Measurements from ENCODE around the gene ATRN.

Gene ATRN

DNA sequence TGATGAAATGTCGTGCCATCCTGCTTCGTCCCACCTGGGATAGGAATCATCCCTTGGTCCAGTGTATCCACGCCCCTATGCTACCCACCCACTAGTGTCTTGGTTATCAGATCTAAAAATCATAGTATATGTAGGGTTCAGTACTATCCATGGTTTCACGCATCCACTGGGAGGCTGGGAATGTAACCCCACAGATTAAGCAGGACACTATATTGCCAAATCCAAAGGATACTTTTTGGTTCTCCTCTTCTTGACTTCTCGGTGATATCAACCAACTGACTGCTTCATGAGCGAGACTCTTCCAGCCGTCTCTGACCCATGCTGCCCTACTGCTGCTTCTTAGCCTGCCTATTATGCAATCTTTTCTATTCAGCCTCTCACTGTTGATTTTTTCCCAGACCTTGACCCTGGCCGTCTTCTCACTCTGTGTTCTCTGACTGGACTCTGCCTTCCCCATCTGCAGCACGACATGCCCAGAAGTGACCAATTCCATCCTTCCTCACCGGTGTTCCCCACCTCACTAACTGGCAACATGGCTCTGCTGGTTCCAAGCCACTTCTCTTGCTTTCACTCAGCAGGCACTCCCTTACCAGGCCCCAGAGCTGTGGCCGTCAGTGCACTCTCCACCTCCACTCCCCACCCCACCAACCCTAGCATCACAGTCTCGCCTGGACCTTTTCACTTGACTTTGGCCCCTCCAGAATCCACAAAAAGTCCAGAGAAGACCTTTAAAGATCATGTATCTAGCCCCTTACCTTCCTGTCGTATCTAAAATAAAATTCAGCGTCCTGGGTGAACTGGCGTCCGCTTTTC, 157.9 kb downstream of the ATRN start:
- DNase-seq (ENCODE audit: low spot score) = no peak

DNA sequence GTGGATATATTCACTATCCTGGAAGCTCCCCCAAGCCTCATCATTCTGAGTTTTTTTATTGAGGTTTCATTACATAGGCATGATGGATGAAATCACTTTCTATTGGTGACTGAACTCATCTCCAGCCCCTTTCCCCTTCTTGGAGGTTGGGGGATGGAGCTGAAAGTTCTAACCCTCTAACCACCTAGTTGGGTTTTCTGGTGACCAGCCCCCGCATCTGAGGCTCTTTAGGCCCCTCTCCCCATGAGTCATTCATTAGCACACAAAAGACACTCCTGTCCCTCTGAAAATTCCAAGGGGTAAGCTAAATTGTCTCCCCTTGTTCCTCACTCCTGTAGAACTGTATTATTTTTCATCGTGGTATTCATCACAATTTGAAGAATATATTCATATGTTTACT, 159.1 kb downstream of the ATRN start:
- DNase-seq (ENCODE audit: low spot score) = no peak

DNA sequence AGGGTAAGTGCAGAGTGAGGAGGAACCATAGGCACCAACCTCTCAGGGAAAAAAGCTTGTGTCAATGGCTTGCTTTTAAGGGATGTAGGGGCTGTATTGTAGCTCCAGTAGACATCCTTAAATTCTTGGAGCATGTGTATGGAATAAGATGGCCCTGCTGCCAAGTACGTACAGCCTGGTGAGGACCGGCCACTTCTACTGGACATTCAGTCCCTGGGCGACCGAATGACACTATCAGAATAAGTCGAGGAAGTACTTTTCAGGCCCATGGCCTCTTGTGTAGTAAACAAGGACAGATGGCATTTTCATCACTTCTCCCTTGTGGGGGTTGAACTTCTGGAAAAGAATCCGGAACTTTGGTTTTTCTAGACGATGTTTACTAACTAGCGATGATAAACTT, 159.6 kb downstream of the ATRN start:
- no peak for DNase-seq (ENCODE audit: low spot score)

DNA sequence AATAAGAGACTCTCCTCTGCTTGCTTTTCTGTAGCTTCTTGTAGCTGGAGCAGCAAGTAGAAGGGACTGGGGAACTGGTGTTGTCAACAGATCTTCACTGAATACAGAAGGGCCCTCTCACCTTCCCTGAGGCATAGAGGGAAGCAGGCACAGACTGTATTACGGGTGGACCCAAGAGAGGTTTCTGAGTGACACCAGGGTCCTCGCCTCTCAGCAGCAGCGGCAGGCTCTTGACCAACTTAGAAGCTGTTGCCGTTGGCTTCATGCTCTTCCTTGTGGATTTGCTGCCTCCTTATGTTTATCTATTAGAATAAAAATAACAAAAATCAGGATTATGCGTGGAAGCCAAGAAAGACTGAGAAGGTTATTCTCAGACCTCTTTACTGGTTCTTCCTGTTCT, 160.7 kb downstream of the ATRN start:
- no peak for DNase-seq (ENCODE audit: low spot score)

DNA sequence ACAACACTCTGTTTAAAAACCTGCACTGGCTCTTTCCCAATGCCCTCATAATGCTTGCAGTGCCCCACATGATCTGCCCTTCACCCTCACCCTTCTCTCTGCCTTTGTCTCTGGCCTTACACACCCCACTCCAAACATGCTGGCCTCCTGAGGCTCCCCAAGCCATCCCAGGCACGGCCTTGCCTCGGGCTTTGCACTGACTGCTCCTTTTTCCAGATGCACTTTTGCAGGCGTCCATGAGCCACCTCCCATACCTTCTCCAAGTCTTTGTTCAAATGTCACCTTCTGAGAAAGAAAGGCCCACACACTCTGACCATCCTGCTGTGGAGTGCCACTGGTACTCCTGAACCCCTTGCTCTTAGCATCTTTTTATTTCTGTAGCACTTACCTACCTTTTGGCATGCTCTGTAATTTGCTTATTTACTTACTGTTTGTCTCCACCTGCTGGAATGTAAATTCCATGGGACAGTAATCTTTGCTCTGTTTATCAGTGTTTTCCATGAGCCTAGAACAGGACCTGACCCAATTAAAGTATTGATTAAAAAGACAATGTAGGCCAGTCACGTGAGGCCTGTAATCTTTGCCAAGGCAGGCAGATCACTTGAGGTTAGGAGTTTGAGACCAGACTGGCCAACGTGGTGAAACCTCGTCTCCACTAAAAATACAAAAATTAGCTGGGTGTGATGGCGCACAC, 161.6 kb downstream of the ATRN start:
- no peak for DNase-seq (ENCODE audit: low spot score)

DNA sequence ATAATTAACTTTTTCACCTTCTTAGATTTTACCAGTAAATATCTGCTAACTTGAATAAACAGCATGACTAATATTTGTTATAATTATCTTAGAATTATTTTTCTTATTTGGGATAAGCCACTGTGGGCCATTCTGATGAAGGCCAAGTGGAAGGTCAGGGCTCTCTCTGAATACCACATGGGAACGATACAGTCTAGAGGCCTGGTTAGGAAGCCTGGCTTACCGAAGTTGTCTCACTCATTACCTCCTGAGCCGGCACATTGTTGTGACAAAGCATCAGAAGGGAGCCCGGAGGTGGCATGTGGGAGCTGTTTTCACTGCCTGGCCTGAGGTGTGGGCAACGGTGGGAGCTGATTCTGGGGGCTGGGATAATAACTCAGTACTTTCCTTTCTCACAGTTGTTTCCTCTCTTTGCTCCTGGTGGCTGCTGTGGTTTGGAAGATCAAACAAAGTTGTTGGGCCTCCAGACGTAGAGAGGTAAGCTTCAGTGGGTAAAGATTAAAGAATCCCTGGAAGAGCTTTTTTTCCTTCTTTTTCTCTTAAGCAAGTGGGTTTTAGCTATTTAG, 163.2 kb downstream of the ATRN start:
- no peak for DNase-seq (ENCODE audit: low spot score)

DNA sequence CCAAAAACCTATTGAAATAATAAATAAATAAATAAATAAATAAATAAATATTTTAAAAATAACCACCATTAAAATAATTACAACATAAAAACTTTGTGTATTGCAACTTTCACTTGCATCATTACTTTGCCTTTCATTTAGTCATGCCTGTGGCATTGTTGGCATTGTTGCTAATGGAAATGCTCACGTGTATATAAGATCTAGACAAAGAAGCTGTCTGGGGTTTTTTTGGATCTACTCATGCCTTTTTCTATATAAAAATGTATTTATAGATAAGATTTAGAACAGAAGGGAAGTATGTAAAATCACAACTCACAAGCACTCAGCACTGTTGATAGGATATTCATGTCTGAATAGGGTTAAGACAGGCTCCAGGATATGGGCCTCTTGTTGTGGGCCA, 164.5 kb downstream of the ATRN start:
- DNase-seq (ENCODE audit: low spot score) = no peak

DNA sequence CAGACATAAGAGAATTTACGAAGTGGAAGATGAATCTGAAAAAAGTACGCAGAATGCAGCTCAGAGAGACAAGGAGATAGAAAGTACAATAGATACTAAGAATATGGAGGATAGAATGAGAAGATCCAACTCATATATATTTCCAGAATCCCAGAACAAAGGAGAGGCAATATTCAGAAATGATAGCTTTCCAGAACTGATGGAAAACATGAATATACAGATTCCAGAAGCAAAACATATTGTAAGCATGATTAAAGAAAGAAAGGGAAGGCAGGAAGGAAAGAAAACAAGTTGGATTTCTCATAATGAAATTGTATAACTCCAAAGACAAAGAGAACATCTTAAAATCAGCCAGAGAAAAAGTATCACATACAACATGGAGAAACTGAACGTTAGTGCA, 169.4 kb downstream of the ATRN start:
- DNase-seq (ENCODE audit: low spot score) = no peak

DNA sequence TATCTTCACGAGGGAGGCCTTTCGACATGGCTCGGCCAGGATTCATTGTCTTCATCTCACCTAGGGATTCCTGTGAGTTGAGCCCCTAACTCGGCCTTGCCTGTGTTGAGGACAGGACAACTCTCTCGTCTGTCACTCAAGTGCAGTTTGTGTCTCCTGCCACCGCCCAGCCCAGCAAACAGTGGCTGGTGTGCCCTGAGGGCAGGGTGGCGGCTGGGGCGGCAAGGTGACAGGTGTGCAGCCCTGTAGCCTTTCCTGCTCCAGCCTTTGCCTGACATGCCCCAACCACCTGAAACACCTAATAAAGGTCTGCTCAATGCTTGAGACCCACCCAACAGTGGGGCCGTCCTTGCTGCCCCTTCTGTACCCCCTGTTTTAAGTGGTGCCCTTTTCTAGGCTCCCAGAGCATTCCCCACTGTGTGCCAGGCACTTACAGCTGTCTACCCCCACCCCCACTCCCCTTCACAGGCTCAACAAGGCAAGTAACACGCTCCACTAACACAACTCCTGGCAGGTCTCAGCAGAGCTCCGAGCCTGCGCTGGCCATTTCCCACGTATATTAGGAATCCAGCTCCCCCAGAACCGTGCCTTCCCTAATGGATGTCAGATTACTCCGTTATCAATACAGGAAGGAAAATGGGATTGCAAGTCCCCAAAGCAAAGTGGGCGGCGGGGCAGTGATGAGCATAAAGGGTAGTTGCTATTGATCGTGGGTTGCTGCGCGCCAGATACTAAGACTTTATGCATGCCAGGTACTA, 174.7 kb downstream of the ATRN start:
- DNase-seq (ENCODE audit: low spot score) = no peak

DNA sequence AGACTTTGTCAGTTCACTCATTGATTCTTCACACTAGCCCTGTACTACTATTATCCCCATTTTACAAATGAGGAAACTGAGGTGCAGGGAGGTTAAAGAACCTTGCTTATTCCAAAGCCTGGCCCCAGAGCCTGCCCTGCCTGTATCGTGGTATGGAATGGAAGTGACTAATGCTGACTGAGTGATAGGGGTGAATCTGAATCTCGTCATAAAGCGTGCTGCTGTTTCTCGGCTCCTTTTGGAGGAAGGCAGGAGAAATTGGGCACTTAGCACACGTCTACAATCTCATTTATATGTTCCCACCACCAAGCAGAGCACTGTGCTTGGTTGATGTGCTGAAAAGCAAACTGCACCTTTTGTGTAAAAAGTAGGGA, 175.2 kb downstream of the ATRN start:
- no peak for DNase-seq (ENCODE audit: low spot score)

DNA sequence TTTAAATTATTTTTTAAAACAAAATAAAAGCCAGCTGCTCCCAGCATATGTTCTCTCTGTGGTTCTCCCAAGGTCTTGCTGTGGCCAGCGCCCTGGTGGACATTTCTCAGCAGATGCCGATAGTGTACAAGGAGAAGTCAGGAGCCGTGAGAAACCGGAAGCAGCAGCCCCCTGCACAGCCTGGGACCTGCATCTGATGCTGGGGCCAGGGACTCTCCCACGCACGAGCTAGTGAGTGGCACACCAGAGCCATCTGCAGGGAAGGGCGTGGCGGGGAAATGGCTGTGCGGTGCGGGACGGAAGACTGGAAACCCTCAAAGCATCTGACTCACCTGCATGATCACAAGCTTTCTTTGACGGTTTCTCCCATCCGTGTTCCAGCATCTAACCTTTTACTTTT, 175.8 kb downstream of the ATRN start:
- DNase-seq (ENCODE audit: low spot score) = no peak

DNA sequence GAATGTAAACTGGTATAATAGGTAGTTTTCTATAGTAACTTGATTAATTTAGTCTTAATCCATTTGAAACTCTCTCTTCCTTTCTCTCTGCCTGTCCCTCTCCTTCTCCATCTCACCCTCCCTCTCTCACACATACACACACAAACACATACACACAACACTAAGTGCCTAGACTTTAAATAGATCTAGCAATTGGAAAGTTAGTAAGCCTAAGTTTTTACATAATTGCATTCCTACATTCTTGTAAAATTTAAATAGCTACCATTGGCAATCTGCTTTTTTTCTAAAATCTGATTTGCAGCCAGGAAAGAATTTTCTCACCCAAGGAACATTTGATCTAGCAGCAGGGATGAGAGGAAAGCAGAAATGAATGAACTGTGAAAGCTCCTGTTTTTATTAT, 176.7 kb downstream of the ATRN start:
- no peak for DNase-seq (ENCODE audit: low spot score)

DNA sequence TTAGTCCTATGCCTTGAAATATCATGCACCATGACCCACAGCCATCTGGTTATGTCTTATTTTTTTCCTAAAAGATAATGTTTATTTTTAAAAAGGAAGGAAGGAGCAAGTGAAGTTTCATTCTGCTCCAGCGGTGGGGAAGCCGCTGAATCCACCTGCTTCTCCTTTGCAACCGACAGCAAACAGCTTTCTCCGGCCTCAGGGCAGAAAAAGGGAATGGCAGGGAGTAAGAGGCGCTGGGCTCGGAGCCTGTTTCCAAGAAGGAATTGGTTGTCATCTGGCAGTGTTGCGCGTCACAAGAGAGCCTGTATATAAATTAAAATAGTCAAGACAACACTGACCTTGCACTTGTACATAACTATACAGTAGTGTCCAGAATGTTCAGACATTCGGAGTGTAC, 178.1 kb downstream of the ATRN start:
- DNase-seq (ENCODE audit: low spot score) = no peak

DNA sequence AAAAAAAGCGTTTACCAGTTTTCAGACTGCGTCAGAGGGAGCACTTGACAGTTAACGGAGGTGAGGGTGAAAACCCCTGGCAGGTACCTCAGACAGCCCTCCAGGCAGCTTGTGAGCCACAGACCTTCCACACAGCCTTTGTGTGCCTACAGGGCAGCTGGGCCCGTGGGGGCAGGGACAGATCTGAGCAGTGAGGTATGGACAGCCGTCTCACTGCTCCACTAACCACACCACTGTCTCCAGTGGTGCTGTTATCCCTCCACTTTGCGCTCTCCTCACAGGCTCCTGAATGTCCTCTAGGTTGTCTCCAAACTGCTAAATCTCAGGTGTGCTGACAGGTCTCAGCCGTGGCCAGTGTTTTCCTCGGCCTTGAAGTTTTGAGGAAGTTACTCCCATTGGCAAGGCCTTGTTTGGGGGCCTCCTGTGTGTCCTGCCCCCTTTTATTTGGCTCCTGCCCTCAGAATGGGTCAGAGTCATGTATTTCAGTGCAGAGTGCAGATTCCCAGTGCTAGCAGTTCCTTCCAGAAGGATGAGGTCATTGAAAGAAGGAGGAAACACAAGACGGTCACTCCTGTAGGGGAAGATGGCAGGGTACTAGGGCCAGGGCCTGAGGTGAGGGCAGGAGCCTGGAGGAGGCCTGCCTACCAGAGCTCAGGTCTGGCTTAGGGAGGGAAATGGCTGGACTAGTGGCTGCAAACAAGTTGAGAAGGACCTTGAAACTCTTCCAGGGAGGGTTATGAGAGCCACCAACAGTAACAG, 180.6 kb downstream of the ATRN start:
- DNase-seq (ENCODE audit: low spot score) = no peak

DNA sequence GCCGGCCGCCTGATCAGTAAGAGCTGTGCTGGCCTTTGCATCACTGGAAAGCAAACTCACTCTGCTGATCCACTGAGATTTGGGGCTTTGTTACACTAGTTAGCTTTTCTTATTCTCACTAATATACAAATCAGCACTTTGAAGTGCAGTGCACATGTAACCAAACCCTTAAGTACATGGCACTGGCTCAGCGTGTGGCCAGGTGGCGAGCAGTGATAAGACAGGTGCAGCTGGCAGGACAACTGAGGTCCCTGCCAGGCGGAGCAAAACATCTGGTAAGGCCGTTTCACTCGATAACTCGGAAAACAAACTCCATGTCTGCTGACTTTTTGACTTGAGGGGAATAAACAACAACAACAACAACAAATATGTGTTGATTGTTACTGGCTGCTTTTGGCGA, 181.4 kb downstream of the ATRN start:
- no peak for DNase-seq (ENCODE audit: low spot score)

DNA sequence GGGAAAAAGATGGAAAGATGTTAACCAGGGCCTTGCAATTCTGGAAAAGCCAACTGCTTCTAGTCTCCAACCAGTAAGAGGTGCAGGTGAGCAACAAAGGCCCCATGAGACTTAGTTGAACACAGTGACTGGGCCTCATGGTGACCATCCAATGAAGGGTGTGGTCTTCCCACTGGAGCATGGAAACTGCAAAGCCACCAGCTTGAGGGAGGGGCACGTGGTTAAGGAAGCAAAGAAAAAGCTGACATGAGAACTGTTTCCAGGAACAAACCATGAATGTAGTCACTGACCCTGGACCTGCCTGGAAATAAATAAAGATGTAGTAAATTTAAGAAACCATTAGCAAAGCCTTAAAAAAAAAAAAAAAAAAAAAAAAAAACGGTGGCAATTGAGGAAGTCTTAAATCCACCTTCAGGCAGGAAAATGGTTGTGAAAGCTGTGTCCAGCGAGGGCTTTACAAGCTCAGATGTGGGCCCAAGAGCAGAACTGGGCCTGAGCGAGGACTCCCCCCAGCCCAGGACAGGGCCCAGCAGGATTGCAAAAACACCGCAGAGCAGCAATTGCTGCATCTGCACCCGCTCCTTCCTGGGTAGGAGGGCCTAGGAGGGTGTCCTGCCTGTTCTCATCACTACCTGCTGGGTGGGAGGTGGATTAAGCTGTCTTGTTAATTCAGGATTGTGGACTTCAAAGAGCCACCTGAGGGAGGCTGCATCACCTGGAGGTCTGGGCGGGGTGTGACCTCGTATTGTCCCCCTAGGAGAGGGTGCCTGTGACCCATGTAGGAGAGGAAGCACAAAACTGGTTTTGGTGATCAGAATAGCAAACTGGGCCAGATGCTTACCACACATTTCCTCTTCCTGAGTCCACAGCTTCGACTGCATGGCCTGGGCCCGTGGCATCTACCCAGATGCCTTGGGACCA, 182.1 kb downstream of the ATRN start:
- no peak for DNase-seq (ENCODE audit: low spot score)

DNA sequence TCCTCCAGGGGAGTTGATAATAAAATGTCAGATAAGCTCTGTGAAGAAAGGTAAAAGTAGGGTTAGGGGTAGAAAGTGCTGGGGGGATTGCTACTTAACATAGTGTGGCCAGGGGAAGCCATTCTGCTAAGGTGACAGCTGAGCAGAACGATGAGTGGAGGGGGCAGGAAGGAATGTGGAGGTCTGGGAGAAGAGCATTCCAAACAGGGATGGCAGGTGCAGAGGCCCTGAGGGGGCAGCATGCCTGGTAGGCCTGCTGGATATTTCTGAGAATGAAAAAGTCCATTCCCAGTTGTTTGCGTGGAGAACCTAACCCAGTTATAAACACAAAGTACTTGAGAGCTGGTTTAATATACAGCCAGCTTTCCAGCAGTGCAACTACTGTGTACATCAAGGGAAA, 183.1 kb downstream of the ATRN start:
- DNase-seq (ENCODE audit: low spot score) = no peak

DNA sequence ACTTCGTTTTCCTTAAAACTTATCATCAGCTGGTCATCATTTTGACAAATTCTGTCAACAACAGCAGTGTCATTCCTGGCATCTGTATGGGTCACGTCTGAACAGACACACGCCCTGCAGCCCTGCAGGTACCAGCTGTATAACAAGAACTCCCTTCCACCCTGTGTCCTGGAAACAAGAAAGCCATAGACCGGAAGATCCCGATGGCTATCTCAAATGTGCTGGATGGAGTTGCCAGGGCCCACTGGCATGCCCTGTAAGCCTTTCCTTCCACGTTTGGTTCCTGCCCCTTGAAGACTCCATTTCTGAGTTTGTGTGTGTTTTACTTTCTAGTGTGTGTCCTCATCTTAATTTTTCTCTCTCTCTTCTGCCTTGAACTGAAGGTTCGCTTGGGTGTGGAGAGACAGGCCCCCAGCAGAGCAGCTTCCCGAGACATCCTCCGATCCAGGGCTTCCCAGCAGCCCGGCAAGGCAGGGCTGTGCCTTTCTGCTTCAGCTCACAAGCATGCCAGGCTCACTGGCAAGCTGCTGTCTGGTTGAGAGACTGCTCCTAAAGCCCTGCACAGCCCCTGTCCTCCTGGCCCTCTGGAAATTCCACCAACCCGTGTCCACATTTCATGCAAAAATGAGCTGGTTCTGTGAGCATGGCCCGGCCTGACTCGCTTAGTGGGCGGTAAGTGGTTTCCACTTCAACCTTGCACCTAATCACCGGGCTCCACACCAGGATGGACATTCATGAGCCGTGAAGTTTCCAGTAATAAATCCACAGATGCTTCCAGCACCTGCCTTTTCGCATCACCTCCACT, 183.7 kb downstream of the ATRN start:
- DNase-seq (ENCODE audit: low spot score) = no peak

DNA sequence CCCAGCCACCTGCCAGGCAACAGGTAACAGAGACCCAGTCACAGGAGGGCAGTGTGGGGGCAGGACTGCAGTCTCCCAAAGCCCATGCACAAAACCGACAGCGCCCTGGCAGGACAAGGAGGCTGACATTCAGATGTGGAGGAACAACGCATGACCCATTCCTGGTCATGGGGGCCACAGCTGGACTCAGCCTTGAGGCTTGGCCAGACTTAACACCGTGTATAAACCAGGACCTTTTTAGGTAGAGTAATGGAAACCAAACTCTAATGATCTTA, 184.2 kb downstream of the ATRN start:
- DNase-seq (ENCODE audit: low spot score) = no peak

DNA sequence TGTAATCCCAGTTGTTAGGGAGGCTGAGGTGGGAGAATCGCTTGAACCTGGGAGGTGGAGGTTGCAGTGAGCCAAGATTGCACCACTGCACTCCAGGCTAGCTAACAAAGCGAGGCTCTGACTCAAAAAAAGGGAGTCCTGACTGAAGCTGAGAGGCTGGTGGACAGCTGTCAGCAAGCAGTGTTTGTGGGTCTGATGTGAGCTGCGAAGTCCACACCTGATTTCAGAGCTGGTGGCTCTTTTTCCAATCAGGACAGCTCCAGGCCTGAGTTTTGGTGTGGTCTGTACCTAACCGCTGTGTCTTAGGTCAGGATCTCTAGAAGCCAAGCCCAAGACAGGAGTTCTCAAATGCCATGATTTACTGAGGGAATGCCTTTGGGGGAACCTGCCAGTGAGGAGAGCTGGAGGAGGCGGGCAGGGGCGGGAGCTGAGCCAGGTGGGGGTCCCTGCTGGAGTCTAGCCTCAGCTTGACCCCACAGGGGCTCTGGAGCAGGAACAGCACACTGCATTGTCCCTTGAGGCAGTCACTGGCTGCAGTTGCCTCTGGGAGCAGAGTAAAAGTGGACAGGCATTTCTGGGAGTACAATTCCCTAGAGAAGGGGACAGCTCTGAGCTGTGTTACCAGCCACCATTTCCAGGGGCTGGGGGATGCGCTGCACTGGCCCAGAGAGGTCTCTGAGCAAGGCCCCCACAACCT, 187.3 kb downstream of the ATRN start:
- no peak for DNase-seq (ENCODE audit: low spot score)
